PFSK-1 (cell line): ENCODE data around the gene RBBP8NL.

ENCODE experiments used
- FOXP2 ChIP-seq: optimal IDR thresholded peaks from 2 replicates; pipeline ENCODE3; 2011; ENCODE audit warnings: borderline replicate concordance, control low read depth, inconsistent platforms; ENCODE audit not compliant: insufficient read depth; ENCODE audit errors: extremely low read length, extremely low read depth
- POLR2AphosphoS5 ChIP-seq: IDR thresholded peaks from 2 replicates; pipeline ENCODE4 v1.6.1; 2012; ENCODE audit warnings: low read depth, mild to moderate bottlenecking, control low read depth, low read length, moderate library complexity
- REST ChIP-seq, 2 experiments: IDR thresholded peaks; 2 replicates each; pipeline versions ENCODE4 v1.6.1 to v1.8.0; 2011 to 2012; ENCODE audit warnings: low read depth in 2 of 2, low read length in 2 of 2, control low read depth in 1 of 2, inconsistent platforms in 1 of 2, mild to moderate bottlenecking in 1 of 2, moderate library complexity in 1 of 2; ENCODE audit not compliant: insufficient read depth in 1 of 2
- SIN3A ChIP-seq: IDR thresholded peaks from 2 replicates; pipeline ENCODE4 v1.6.1; 2012; ENCODE audit warnings: mild to moderate bottlenecking, low read length, moderate library complexity, borderline replicate concordance; ENCODE audit not compliant: insufficient read depth
- TAF1 ChIP-seq: IDR thresholded peaks from 2 replicates; pipeline ENCODE4 v1.6.1; 2012; ENCODE audit warnings: low read length, control low read depth, borderline replicate concordance; ENCODE audit not compliant: insufficient read depth

The RBBP8NL gene

DNA sequence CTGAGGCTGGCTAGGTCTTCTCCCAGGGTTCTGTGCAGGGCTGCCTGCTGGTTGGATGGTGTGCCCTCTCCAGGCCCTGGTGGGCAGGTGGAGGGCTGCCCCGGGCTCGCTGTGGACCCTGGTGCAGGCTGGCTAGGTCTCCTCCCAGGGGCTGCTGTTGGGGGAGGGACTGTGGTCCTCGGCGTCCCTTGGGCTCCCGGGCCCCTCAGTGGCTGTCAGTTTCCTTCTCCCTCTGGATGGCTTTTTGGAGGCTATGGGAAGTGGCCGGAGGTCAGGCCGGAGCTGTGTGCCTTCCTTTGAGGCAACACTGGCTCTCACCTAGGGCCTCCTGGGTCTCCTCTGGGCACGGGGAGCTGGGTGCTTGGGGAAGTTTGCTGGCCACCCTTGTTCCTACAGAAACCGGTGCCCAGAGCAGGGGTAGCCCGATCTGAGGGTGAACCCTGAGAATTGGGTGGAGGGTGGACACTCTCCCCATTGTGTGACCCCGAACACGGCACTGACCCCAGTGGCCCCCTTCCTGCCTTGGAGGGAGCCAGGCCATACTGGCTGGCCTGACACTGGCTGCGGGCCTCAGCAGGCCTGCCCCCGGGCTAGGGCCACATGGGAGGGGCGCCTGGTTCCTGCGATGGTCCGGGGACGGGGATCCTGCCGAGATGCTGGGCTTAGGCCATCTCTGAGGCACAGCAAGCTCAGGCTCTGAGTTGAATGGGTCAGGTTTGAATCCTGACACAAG is 16.4 kb downstream of the RBBP8NL start:
- TF ChIP-seq TAF1 (no peak), POLR2AphosphoS5 (no peak), SIN3A (no peak), REST (IDR thresholded peaks at IDR 0.05; ENCODE audit: insufficient read depth in 1 of 2, low read depth in 2 of 2, low read length in 2 of 2) (no peak), FOXP2 (no peak)

- TF ChIP-seq FOXP2 (peak; percentile 7), SIN3A (no peak)
These were observed 17.2 kb downstream of the RBBP8NL start for GRCh38 chr20:62409931-62410745.

GRCh38 chr20:62409086-62409853 is 18.1 kb downstream of the RBBP8NL start:
- no peak for TF ChIP-seq SIN3A
- TF ChIP-seq TAF1 = no peak
- no peak for TF ChIP-seq FOXP2

DNA sequence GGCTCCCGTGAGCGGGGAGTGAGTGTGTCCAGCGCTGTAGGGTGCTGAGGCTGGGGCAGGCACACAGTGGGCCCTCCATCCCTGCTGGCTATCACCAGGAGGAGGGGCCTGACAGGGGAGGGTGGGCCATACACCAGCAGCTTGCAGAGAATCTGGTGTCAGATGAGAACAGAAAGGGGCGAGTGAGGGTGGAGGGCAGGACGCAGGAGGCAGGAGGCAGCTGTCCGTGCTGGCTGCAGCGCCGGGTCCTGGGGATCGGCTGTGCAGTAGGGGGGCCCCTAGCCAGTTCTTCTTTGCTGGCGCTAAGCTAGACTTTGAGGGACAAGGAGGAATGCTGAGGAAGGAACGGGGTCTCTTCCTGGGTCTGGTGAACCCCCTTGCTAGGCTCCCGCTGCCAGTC is 18.7 kb downstream of the RBBP8NL start:
- TF ChIP-seq TAF1 = no peak

DNA sequence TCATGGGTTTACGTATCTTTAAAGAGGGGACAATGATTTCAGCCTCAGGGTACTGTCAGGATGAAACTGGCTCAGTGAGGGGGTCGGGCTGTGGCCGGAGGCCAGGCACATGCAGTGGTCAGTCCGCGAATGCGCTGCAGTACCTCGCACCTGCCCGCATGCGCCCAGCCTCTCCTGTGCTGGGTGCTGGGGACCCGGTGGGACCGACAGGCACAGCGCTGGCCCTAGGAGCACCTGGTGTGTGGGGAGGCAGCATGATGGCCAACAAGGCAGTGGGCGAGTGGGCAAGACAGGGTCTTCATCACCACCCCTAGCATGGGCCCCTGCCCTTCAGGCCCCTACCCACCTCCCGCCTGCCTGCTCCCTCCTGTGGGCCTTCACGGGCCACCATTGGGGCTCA is 19.3 kb downstream of the RBBP8NL start:
- TF ChIP-seq TAF1 (no peak), POLR2AphosphoS5 (no peak)

- TF ChIP-seq REST (IDR thresholded peaks at IDR 0.05; ENCODE audit: insufficient read depth in 1 of 2, low read depth in 2 of 2, low read length in 2 of 2) (no peak), TAF1 (peak; percentile 66; the same call in 1 of the 2 replicates), FOXP2 (peak; percentile 80), SIN3A (no peak)
These were observed 19.9 kb downstream of the RBBP8NL start, which contains the start of gene CABLES2 for GRCh38 chr20:62407221-62407992. TSS of gene CABLES2 (minus strand) at chr20:62407285. CDS start at chr20:62407276, 9 bp downstream.

DNA sequence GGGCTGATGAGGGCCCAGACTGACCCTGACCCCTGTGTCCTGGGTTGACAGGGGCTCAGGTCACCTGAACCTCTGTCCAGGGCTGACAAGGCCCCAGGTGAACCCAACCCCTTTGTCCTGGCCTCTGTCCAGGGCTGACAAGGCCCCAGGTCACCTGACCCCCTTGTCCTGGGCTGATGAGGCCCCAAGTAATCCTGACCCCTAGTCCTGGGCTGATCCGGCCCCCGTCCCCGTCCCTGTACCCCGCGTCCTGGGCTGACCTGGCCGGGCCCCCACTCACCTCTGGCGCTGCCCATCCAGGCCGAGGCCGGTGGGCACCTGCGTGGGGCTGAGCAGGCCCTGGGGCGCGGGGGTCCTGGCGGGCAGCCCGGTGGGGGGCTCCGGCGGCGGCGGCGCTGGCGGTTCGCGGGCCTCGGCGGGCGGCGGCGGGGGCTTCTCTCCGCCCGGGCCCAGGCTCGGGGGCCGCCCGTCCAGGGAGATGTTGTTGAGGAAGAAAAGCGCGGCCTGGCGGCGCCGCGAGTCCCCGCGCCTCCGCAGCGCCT is 20.6 kb downstream of the RBBP8NL start:
- TF ChIP-seq REST (IDR thresholded peaks at IDR 0.05; ENCODE audit: insufficient read depth in 1 of 2, low read depth in 2 of 2, low read length in 2 of 2) = 0 out of 4 replicates have a peak, but pooled peaks of 1 of the 2 experiments have one; percentile 17
- no peak for TF ChIP-seq POLR2AphosphoS5
- no peak for TF ChIP-seq FOXP2
